Nephron progenitor cell (in vitro differentiated cells): ENCODE results near the gene CP.

Source experiments
- DNase-seq: peaks from one replicate; pipeline ENCODE4 v3.0.0; 2021
- H3K27ac Mint-ChIP-seq: 2 replicates; pipeline ENCODE4 v1.8.0; 2021; ENCODE audit warnings: mild to moderate bottlenecking, moderate library complexity, mixed read lengths
- H3K27me3 Mint-ChIP-seq: 2 replicates; pipeline ENCODE4 v1.8.0; 2021; ENCODE audit warnings: mild to moderate bottlenecking, low read depth, mixed read lengths; ENCODE audit not compliant: poor library complexity
- H3K36me3 Mint-ChIP-seq: 2 replicates; pipeline ENCODE4 v1.8.0; 2021; ENCODE audit warnings: low read depth, mixed read lengths
- H3K4me1 Mint-ChIP-seq: 2 replicates; pipeline ENCODE4 v1.8.0; 2021; ENCODE audit warnings: mixed read lengths
- H3K4me3 Mint-ChIP-seq: 2 replicates; pipeline ENCODE4 v1.8.0; 2021; ENCODE audit warnings: mild to moderate bottlenecking, moderate library complexity, mixed read lengths
- H3K9me3 Mint-ChIP-seq: 2 replicates; pipeline ENCODE4 v1.8.0; 2021; ENCODE audit warnings: mild to moderate bottlenecking, moderate library complexity, mixed read lengths
- TF ChIP-seq, protein P1 (sequence below): fragments of 200-600 bp; sonication (generic); IDR thresholded peaks from 2 replicates; pipeline ENCODE4 v1.5.0; 2021; ENCODE audit warnings: antibody characterized with exemption

CP gene

DNA sequence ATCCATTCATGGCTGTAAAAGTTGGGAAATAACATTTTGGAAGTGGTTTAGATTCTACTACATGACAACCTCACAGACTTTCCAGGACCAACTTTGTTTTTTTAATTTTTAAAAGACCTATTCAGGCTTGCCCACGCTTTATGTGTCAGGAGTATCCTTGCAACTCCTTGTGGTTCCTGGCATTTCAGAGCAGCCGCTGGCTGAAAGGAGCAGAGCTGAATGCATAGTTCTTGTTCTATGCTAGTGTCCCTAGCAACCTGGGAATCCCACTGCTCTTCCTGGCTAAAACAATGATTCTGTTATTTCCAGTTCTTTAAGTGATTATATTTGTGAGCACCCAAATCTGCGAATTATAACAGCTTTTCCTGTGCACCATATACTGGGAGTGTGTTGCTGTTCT lies 34.9 kb downstream of the CP start:
- H3K27me3 Mint-ChIP-seq = no peaks in the 10 kb centered on the region

GRCh38 chr3:149186219-149186618 lies 35.4 kb downstream of the CP start:
- no peak overlapping the region for H3K4me3 Mint-ChIP-seq
- peaks cover 4% of the 10 kb centered on the region for H3K36me3 Mint-ChIP-seq
- no peak overlapping the region for H3K27ac Mint-ChIP-seq
- TF ChIP-seq, protein P1, sequence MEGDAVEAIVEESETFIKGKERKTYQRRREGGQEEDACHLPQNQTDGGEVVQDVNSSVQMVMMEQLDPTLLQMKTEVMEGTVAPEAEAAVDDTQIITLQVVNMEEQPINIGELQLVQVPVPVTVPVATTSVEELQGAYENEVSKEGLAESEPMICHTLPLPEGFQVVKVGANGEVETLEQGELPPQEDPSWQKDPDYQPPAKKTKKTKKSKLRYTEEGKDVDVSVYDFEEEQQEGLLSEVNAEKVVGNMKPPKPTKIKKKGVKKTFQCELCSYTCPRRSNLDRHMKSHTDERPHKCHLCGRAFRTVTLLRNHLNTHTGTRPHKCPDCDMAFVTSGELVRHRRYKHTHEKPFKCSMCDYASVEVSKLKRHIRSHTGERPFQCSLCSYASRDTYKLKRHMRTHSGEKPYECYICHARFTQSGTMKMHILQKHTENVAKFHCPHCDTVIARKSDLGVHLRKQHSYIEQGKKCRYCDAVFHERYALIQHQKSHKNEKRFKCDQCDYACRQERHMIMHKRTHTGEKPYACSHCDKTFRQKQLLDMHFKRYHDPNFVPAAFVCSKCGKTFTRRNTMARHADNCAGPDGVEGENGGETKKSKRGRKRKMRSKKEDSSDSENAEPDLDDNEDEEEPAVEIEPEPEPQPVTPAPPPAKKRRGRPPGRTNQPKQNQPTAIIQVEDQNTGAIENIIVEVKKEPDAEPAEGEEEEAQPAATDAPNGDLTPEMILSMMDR = no peak
- peaks cover 7% of the 10 kb centered on the region for H3K9me3 Mint-ChIP-seq
- no peaks in the 10 kb centered on the region for H3K27me3 Mint-ChIP-seq
- no peak for DNase-seq
- H3K4me1 Mint-ChIP-seq = no peaks in the 10 kb centered on the region

More for the DNA sequence above, 34.9 kb downstream of the CP start:
- peaks cover 4% of the 10 kb centered on the region for H3K36me3 Mint-ChIP-seq
- no peak overlapping the region for H3K4me3 Mint-ChIP-seq
- H3K27ac Mint-ChIP-seq = no peak overlapping the region
- H3K9me3 Mint-ChIP-seq = peaks cover 7% of the 10 kb centered on the region
- DNase-seq = no peak
- TF ChIP-seq, protein P1 = no peak
- no peaks in the 10 kb centered on the region for H3K4me1 Mint-ChIP-seq

DNA sequence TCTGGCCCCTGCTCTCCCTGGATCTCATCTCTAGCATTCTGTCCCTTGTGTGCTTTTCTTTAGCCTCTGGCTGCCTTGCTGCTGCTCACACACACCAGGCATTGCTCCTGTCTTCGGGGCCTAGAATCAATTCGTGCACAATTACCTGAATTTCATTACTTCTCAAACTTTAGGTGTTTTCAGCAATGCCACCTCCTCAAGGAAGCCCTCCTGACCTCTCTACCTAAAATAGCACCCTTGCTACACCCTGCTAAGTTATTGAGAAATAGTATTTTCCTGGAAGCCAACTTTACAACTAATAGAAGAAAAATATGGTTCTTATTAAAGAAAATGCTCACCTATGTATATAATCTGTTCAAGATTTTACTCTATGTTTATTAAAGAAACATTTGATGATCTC lies 40.4 kb downstream of the CP start:
- peaks cover 11% of the 10 kb centered on the region for H3K36me3 Mint-ChIP-seq
- H3K9me3 Mint-ChIP-seq = peaks cover 4% of the 10 kb centered on the region
- TF ChIP-seq, protein P1 = no peak
- no peaks in the 10 kb centered on the region for H3K27me3 Mint-ChIP-seq
- no peak for DNase-seq
- no peak overlapping the region for H3K4me3 Mint-ChIP-seq
- no peaks in the 10 kb centered on the region for H3K4me1 Mint-ChIP-seq
- H3K27ac Mint-ChIP-seq = no peak overlapping the region

DNA sequence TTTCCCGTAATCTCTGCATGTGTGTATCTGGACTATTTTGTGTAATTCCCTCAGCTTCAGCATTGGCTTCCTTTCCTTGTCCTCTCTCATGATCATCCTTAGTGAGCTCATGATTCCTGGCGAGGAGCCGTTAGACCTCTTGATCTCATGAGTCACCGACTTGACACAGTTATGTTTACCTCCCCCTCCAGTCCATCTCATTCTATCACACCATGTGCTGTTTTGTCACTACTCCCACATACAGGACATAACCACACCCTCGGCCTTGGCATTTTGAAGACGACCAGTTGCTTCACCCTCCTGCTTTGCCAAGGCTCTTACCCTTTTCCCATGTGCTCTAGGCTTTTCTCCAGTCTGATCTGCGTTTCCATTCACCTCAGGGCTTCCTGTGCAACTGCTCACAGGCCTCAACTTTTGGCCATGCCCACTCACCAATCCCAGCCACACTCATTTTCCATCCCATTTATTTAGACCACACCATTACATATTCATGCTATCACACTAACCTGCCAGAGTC lies 41.5 kb downstream of the CP start:
- no peak overlapping the region for H3K27ac Mint-ChIP-seq
- no peak for DNase-seq
- TF ChIP-seq, protein P1 = no peak
- H3K9me3 Mint-ChIP-seq = peaks cover 4% of the 10 kb centered on the region
- peaks cover 2% of the 10 kb centered on the region for H3K4me1 Mint-ChIP-seq
- no peaks in the 10 kb centered on the region for H3K27me3 Mint-ChIP-seq
- H3K36me3 Mint-ChIP-seq = peaks cover 18% of the 10 kb centered on the region
- no peak overlapping the region for H3K4me3 Mint-ChIP-seq

DNA sequence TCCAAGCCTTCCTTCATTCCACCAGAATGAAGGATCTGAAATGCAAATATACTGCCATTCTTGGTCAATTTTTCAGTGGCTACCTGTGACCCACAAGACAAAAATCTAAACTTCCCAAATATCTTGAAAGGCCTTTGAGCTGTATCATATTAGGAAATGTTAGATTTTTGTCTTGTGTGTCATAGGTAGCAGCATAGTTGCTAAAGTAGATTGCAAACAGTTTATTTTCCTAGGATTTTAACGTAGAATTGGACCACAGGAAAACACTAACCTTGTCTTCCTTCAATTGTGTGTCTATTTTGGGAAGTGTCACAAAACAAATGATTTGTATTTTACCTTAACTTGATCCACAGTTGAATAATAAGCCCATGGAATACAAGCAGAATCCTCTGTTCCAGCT lies 42.4 kb downstream of the CP start:
- Mint-ChIP-seq H3K27ac (no peak overlapping the region), H3K27me3 (no peaks in the 10 kb centered on the region), H3K9me3 (peaks cover 4% of the 10 kb centered on the region), H3K4me3 (no peak overlapping the region), H3K4me1 (peaks cover 7% of the 10 kb centered on the region), H3K36me3 (peaks cover 24% of the 10 kb centered on the region)
- TF ChIP-seq, protein P1 = no peak
- DNase-seq = no peak

DNA sequence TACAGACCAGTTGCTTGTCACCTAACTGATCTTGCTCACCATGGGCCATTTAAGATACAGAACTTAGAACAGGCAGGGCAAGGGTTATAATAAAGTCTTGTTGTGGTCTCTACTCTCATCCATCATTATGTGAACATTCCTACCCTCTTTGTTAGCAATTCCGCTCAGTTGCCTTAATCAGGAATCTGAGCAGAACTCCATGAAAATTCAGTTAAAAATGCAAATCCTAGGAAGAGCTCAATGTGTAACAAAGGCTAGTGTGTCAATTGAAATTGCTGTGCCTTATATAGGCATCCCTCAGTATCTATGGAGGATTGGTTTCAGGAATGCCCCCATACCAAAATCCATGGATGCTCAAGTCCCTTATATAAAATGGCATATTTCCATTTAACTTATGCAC lies 44.5 kb downstream of the CP start:
- Mint-ChIP-seq H3K4me3 (no peak overlapping the region), H3K9me3 (peaks cover 4% of the 10 kb centered on the region), H3K4me1 (peaks cover 7% of the 10 kb centered on the region), H3K27ac (no peak overlapping the region), H3K36me3 (peaks cover 42% of the 10 kb centered on the region), H3K27me3 (no peaks in the 10 kb centered on the region)
- no peak for DNase-seq
- TF ChIP-seq, protein P1 = no peak
